Activated naive CD4-positive, alpha-beta T cell treated with anti-CD3 and anti-CD28 coated beads, Interleukin-2, amount 50 U/mL, for 16 hours (primary cell): ENCODE data around the gene CCR3.
"Not testable (repeated sequence)": the region's sequence is repeated elsewhere in the genome, so short reads cannot be mapped to it uniquely, and the experiment has no call there.

Source experiments
- DNase-seq: peaks from one replicate; pipeline ENCODE4 v3.0.0-alpha.2; 2020

CCR3 gene

DNA sequence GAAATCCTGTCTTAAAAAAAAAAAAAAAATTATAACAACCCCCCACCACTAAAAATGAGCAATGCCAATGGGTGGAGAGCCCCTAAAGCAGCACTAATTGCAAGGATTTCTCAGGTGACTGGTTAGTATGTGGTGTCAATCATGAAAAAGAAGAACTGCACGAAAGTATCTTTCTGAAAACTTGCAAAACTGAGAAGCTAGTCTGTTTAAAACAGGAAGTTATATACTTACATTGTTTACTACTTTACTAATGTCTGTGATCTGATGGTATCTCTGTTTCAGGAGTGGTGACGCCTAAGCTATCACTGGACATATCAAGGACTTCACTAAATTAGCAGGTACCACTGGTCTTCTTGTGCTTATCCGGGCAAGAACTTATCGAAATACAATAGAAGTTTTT is at the start of gene CCR3:
TSS of gene CCR3 (plus strand) at position 341 of the 400 bp plus-strand sequence. CDS start 22,699 bp downstream, outside the sequence.
- DNase-seq = no peak

DNA sequence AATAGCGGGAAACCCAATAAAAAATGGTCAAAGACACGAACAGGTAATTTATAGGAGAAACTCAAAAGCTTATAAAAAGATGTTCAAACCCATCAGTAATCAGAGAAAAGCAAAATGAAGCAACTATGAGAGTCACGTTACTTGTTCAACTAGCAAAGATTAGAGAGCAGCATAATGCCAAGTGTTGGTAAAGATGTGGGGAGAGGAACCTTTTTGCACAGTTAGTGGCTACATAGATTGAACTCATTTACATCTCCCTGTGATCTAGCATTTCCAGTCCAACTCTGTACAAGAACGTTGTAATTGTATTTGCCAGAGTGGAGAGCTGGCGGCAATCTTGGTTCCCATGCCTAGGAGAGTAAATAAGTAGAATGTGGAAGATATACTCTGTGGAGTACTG is 49.3 kb upstream of the CCR3 start:
- no peak for DNase-seq

DNA sequence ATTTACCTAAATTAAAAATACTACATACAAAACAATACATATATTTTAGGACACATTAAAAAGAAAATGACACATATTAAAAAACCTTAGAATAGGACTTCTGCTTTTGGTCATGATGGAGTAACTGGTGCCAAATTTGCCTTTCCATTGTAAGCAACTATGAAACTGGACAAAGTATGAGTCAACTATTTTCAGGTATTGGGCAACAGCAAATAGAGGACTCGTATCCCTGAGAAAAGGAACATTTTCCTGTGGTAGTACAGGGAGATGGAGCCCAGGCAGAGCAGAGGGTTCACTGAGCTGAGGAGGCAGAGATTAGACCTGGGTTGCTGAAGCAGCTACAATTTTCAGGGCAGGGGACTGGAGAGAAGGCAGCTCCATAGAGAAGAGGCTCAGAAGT is 48.8 kb upstream of the CCR3 start:
- DNase-seq = no peak

DNA sequence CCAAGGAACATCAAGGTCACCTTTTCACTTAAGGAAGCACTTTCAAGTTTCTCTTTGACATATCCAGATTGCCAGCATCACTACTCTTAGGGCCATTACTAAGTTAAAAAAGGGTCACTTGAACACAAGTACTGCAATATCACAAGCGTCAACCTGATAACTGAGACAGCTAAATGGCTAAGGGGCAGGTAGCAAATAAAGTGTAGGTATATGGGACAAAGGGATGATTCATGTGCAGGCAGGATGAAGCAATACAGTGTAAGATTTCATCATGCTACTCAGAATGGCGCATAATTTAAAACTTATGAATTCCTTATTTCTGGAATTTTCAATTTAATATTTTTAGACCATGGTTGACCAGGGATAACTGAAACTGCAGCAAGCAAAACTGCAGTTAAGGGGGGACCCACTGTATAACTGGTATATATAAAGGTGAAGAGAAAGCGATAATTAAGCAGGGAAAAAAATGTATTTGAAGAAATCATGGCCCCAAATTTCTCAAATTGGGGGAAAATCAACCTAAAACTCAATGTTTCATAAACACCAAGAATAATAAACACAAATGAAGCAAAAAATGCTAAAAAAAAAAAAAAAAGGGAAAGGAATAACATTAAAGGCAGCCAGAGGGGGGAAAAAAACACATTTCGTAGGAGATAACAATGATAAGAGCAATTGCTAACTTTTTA is 47.2 kb upstream of the CCR3 start:
- no peak for DNase-seq

DNA sequence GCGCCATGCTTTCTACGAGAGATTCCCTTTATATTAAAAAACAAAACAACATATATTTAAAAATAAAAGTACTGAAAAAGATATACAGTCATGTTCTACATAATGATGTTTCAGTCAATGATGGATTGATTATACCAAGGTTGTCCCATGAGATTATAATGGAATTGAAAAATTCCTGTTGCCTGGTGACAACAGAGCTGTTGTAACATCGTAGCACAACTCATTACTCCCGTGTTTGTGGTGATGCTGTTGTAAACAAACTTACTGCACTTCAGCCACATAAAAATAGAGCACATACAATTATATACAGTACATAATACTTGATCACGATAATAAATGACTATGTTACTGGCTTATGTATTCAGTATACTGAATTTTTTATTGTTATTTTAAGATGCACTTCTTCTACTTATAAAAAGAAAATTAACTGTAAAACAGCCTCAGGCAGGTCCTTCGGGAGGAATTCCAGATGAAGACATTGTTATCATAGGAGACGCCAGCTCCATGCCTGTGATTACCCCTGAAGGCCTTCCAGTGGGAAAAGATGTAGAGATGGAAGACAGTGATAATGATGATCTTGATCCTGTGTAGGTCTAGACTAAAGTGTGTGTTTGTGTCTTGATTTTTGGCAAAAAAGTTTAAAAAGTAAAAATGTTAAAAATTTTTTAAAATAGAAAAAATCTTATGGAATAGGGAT is 45.9 kb upstream of the CCR3 start:
- DNase-seq = no peak

DNA sequence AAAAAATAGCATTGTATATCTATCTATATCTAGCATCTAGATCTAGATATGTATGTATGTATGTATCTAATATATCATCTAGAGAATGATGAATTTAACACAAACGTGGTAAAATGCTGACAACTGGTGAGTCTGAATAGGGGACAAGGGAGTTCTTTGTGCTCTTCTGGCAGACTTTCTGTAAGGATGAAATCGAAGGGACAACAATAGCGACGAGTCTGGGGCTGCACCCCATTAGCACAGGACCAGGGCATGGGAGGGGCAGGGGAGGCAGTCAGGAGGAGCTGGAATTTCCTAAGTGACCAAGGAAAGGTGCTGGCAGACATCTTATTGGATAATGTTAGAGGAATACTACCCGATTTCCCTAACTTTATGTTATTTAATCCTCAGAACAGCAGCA is 42.0 kb upstream of the CCR3 start:
- no peak for DNase-seq

DNA sequence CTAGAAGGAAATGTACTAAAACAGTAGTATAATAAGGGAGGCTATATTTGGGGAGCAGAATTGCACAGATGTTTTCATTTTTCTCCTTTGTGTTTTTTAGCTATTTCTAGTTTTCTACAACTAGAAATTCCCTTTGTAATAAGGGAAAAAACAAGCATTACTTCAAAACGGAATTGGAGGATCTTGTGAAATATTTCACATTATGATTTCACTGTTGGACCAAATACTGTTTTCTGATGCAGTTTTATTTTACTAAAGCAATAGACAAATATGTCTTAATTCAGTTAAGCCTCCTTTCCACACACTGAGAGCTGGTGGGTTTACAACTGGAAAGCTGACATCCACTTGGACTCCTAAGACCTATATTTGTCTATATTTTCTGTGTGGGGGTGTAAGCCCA is 41.5 kb upstream of the CCR3 start:
- DNase-seq = no peak

DNA sequence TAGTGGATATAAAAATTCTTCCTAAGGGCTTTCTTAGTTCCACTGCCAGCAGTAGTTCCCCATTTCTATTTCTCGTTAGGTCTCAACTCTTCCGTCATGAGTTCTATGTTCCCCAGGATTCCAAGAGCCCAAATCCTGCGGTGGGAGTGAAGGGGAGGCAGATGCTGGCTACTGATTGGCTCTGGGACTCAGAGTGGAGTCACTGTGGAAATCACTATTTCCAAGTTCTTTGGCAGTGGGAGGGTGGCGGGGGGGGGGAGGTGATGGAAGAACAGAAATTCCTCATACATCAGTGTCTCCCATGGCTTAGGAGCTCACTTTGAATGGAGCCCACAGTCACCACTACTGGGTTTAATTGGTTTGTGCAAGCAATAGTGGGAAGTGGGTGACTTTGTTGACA is 39.7 kb upstream of the CCR3 start:
- no peak for DNase-seq

DNA sequence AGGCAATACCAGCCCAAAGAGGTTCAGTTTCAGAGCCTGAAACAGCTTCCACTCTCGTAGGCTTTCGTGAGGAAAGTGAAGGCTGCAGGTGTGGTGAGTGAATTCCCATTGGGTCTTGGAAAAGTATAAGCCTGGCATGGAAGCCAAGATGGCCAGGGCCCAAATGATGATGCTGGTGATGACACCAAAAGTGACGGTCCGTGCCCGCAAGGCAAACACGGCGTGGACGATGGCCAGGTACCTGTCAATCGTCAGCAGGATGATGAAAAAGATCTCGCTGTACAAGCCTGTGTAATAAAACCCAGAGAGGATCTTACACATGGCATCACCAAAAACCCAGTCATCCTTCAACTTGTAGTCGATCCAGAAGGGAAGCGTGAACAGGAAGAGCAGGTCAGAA is 38.6 kb upstream of the CCR3 start:
- no peak for DNase-seq

DNA sequence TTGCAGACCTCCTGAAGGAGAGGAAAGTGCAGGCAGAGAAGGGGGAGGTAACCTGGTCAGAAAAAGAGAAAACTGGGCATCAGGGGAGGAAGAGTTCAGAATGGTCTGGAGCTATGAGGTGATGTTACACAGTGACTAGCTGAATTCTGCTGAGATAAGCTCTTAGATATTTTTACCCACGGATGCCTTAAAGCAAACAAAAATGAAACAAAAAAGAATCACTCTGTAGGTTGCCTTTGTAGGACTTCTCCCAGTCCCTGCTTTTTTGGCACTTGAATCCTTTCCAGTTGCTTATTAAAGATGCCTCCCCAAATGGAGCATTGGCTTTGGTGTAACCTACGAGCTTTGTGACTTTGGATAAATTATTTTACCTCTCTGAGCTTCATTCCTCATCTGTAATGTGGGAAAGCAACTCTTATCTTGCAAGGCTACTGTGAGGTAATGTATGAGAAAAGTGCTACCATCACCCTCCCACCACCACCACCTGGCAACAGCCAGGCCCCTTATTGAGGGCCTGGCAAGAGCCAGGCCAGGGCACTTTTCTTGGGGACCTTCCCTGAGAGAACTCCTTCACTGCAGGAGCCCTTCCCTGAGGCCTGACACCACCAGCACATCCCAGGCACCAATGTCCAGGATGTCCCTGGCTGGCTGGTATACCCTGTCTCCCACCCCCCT is 36.8 kb upstream of the CCR3 start:
- DNase-seq = no peak

DNA sequence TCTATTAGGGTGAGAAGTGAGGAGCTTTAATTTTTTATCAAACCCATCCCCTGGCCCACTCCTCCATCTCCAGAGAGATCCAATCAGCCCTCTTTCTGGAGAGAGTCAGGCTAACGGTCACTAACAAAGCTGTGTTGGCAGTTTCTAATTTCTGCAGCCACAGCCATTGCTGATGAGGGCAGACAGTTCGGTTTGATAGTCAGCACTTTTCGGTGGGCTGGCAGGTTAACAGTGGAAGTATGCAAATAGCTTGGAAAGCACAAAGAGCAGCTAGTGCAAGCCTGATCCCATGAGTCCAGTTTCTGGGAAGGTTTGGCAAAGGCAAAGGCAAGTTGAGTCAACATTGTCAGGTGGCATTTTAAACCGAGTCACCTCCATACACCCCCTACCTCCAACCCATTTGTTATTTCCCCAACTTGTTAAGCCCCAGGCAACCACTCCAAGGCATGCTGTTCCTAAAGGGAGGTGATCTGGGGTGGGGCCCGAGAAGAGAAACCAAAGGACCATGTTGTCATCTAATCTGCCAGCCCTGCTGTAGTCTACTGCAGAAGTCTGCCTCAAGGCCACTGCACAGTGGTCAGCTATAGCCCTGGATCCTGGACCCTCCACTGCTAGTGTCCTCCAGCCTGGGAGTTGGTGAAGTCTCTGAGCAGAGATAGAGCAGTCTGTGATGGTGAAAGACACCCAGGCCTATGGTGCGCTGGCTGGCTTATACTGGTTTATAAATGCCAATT is 35.8 kb upstream of the CCR3 start:
- DNase-seq = no peak

DNA sequence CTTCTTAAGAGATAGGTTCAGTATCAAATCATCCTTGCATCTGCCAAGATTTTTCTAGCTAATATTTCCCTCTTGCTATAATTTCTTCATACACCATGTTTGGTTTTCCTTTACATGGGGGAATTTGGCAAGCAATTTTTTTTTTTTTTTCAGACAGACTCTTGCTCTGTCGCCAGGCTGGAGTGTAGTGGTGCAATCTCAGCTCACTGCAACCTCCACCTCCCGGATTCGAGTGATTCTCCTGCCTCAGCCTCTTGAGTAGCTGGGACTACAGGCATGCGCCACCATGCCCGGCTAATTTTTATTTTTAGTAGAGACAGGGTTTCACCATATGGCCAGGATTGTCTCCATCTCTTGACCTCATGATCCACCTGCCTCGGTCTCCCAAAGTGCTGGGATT is 34.7 kb upstream of the CCR3 start:
- not testable (repeated sequence) for DNase-seq

DNA sequence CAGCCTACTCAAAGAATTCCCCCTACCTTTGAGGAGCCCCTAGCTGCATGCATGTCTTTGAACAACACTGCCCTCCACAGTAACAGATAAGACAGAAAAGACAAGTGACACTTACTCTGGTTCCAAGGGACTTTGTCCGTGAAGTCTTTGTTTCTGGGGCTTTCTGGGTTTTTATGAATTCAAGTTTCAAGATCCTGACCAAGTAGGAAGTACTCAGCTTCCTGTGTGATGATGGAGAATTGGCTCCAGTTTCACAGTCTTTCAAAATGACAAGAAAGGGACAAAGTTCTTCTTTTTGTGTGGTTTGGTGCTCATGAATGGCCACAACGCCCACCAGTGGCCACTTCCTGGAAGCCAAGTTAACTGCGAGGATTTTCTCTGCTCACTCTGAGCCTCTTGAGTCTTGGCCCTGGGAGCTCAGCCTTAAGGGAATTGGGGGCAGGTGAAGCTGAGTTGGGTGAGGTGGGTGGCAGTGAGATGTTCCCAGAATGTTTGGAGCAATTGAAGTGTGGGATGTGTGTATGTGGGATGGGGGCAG is 34.0 kb upstream of the CCR3 start, which contains the start of gene CCR1:
TSS of gene CCR1 (minus strand) at position 147 of the 538 bp plus-strand sequence. CDS start 4,000 bp downstream, outside the sequence.
- DNase-seq = no peak

DNA sequence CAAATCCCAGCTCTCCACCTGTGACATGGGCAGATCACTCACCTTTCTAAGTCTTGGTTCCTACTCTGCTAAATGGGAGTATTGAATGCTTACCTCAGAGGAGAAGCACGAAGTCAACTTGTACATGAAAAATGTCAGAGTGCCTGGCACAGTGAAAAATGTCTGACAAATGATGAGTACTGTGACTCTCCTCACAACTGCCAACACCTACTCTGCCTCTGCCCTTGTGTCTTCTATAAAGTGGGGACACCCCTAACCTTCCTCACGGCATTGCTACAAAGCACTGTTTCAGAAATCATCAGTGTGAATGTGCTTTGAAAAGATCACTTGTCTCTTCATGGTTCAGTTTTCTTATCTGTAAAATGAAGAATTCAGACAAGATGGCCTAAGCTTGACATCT is 33.2 kb upstream of the CCR3 start:
- DNase-seq = no peak

DNA sequence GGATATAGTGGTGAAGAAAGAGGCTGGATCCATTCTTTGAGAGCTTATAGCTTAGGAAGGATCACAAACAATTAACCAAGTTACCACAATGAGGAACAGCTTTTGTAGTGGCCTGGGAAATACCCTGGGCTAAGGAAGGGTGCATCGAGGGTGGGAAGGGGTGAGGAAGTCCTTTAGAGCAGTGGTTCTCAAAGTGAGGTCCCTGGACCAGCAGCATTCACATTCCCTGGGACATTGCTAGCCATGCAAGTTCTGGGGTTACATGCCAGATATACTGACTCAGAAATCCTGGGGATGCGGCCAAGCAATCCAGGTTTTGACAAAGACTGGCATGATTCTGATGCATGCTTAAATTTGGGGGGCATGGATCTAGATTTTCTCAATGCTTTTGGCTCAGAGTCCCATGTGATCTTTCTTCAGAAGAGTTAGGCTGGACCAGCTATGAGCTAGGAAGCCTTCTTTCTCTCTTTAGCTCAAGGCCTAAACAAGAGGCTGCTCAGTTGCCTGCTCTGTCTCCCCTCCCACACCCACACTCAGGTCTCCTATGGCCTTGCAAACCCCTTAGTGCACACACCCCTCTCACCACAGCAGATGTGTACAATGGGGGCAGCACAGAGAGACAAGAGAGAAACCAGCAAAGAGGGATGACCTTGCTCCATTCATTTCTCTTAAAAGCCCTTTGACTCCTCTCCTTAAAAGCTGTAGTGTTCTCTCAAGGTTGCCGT is 32.4 kb upstream of the CCR3 start:
- DNase-seq = no peak

DNA sequence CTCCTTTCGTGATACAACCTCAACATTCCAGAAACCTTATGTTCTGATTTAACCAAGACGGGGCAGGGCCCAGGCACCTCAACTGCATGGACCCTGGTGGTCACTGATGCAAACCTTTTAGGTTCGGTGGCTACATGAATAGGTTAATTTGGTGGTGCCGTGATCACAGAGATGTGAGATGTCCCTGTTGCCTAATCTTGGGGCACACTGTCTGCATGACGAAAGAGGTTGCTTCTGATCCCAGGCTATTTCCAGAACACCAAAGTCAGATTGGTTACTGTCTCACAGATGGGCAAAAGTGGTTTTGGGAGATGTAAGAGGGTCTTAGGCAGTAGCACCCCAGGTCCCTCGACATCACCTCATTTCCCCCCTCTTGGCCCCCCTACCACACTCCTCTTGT is 30.2 kb upstream of the CCR3 start:
- no peak for DNase-seq

DNA sequence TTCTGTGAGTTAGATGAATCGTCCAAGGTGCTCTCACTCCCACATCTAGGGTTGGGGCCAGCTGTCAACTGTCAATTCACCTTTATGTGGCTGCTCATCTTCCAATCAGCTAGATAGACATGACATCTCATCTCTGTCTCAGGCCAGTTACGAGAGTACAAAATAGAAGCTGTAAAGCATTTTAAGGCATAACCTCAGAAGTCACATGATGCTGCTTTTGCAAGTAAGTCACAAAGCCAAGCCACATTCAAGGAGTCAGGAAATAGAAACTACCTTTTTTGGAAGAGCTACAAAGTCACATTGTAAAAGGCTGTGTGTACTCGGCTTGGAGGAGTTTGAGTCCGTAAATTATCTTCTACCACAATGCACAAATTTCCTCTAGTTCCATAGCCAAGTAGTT is 29.1 kb upstream of the CCR3 start:
- DNase-seq = no peak

DNA sequence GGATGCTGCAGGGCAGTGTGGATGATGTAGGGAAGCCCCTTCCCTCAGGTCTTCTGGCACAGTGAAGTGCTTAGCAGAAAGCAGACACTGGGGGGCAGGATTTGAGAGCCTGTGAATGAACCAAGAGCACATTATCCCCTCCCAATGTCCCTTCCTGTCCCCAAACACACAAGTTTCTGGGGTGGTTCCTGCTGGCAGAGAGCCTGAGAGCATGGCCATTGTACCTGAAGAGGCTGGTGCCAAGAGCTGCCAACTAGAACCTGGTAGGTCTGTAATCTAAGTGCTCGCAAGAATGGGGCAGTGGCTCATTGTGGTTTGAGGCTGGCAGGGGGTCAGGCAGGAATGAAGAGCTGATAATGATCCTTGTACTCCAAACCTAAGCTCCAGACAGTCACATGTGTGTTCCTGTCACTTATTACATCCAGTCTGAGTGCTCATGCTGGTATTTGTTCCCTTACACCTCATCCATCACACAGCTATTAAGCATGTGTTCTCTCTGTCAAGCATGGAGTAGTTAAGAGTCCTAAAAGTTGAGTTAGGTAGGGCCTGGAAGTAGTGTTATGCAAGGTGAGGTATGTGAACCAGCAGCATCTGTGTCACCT is 27.4 kb upstream of the CCR3 start:
- no peak for DNase-seq

DNA sequence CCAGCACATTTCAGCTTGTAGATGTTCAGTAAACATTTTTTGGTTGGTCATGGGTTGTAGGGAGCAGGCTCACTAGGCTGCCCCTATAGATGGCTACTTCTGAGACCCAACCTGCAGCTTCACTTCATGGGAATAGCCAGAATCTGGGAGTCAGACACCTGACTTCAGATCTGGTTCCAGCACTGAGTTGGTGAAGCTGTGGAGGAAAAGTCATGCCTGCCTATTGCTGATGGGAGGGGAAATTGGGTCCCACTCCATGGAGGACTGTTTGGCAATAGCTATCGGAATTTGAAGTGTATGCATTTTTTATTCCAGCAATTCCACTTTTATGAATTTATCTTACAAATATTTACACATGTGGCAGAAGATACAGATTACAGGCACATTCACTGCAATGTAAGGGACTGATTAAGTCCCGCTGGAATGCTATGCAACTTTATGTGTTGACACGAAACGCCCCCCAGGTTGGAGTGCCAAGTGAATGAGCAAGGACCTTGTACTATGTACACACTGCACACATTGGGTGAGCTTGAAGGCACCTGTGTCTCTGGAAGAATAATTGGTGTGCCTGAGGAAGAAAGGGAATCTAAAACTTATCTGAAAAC is 26.3 kb upstream of the CCR3 start:
- DNase-seq = no peak

DNA sequence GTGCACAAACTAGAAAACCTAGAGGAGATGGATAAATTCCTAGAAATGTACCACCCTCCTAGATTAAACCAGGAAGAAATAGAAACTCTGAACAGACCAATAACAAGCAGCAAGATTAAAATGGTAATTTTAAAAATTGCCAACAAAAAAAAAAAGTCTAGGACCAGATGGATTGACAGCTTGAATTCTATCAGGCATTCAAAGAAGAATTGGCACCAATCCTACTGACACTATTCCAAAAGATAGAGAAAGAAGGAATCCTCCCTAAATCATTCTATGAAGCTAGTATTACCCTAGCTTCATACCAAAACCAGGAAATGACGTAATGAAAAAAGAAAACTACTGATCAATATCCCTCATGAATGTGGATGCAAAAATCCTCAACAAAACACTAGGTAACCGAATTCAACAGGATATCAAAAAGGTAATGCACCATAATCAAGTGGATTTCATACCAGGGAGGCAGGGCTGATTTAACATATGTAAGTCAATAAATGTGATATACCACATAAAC is 24.0 kb upstream of the CCR3 start:
- DNase-seq = no peak

DNA sequence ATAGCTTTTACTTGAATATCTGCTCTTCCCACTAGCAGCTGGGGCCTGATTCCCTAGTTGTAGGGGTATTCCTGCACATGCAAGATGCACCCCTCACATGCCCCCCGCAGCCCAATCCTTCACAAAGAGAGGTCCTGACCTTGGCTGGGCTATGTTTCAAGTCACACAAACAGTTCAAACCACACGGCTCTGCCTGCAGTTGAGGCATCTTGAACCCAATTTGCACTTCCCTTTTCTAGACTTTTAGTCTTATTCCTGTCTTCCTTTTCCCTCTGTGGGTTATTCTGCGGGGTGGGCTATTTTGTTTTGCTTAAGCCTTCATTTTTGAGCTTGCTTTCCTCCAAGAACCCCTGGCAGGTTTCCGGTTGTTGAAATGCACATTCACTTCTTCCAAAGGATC is 20.9 kb upstream of the CCR3 start:
- no peak for DNase-seq
